Tibial artery (tissue), 4 donors: ENCODE results near the gene CTNNA3.

Experiments
- DNase-seq, 2 donors: peaks; one replicate each; pipeline ENCODE4 v3.0.0-alpha.2; 2019
- H3K27ac ChIP-seq, 2 donors: fragments of 200-600 bp; sonication (generic) in 1 of 2; 1 replicate in 1 of 2; 2 replicates in 1 of 2; pipeline ENCODE4 v1.5.1; 2018 to 2019; ENCODE audit warnings: mild to moderate bottlenecking in 1 of 2
- H3K27me3 ChIP-seq, 2 donors: fragments of 200-600 bp; sonication (generic) in 1 of 2; one replicate each; pipeline versions ENCODE4 v1.5.1 to v1.6.0; 2016 to 2019
- H3K36me3 ChIP-seq, 3 donors: fragments of 200-600 bp; sonication (generic) in 2 of 3; one replicate each; pipeline ENCODE4 v1.5.1; 2016 to 2019; ENCODE audit warnings: mild to moderate bottlenecking in 2 of 3
- H3K4me1 ChIP-seq, 4 donors: fragments of 200-600 bp; sonication (generic) in 2 of 4; 1 replicate in 3 of 4; 2 replicates in 1 of 4; pipeline ENCODE4 v1.5.1; 2016 to 2019
- H3K4me3 ChIP-seq, 2 donors: fragments of 200-600 bp; sonication (generic) in 1 of 2; 1 replicate in 1 of 2; 2 replicates in 1 of 2; pipeline ENCODE4 v1.5.1; 2018 to 2019; ENCODE audit warnings: mild to moderate bottlenecking in 2 of 2
- H3K9me3 ChIP-seq, 3 donors: fragments of 200-600 bp; sonication (generic) in 1 of 3; one replicate each; pipeline ENCODE4 v1.5.1; 2016 to 2019
- CTCF ChIP-seq, 2 experiments: fragments of 200-600 bp in 1 of 2; fragments of 450-650 bp in 1 of 2; IDR thresholded peaks; one replicate each; pipeline ENCODE4 v1.5.1; 2017 to 2019; ENCODE audit warnings: antibody characterized with exemption in 2 of 2, mild to moderate bottlenecking in 1 of 2, moderate library complexity in 1 of 2
- intact Hi-C: fragments of 100-400 bp; cut with DNase I; formaldehyde crosslinking; loops from one replicate; pipeline ENCODE4 v1.15.0; 2023; ENCODE audit warnings: low total_unique reads

The CTNNA3 gene

GRCh38 chr10:67115972-67116371, 580.0 kb downstream of the CTNNA3 start:
- no peak for TF ChIP-seq CTCF (IDR thresholded peaks at IDR 0.05)
- DNase-seq = no peak
- H3K4me1 ChIP-seq = peaks cover 0 to 4% (median 0%) of the 10 kb centered on the region in 4 donors
- no peaks in the 10 kb centered on the region for H3K36me3 ChIP-seq
- no peak overlapping the region for H3K4me3 ChIP-seq
- intact Hi-C loops = no loop called here
- H3K27ac ChIP-seq = no peak overlapping the region
- H3K27me3 ChIP-seq = no peaks in the 10 kb centered on the region
- no peaks in the 10 kb centered on the region for H3K9me3 ChIP-seq

- no peak for TF ChIP-seq CTCF (IDR thresholded peaks at IDR 0.05)
- H3K27ac ChIP-seq = no peak overlapping the region
- no peaks in the 10 kb centered on the region for H3K36me3 ChIP-seq
- H3K27me3 ChIP-seq = no peaks in the 10 kb centered on the region
- intact Hi-C loops = no loop called here
- no peak overlapping the region for H3K4me3 ChIP-seq
- no peak for DNase-seq
- H3K9me3 ChIP-seq = no peaks in the 10 kb centered on the region
- peaks cover 0 to 4% (median 0%) of the 10 kb centered on the region in 4 donors for H3K4me1 ChIP-seq
Measured at GRCh38 chr10:67114945-67115344, 581.0 kb downstream of the CTNNA3 start.

GRCh38 chr10:67112765-67113164, 583.2 kb downstream of the CTNNA3 start:
- no peak for DNase-seq
- no peak for TF ChIP-seq CTCF (IDR thresholded peaks at IDR 0.05)
- Histone ChIP-seq H3K36me3 (no peaks in the 10 kb centered on the region), H3K27me3 (no peaks in the 10 kb centered on the region), H3K27ac (no peak overlapping the region), H3K9me3 (no peaks in the 10 kb centered on the region), H3K4me1 (peaks cover 0 to 4% (median 0%) of the 10 kb centered on the region in 4 donors), H3K4me3 (no peak overlapping the region)
- intact Hi-C loops = no loop called here

- Histone ChIP-seq H3K27ac (no peak overlapping the region), H3K36me3 (no peaks in the 10 kb centered on the region), H3K4me3 (no peak overlapping the region), H3K4me1 (no peaks in the 10 kb centered on the region), H3K27me3 (no peaks in the 10 kb centered on the region), H3K9me3 (no peaks in the 10 kb centered on the region)
- no peak for TF ChIP-seq CTCF (IDR thresholded peaks at IDR 0.05)
- DNase-seq = no peak
- intact Hi-C loops = no loop called here
Measured at GRCh38 chr10:67110286-67110685, 585.7 kb downstream of the CTNNA3 start.

- H3K27ac ChIP-seq = no peak overlapping the region
- intact Hi-C loops = no loop called here
- no peak for TF ChIP-seq CTCF (IDR thresholded peaks at IDR 0.05)
- no peak overlapping the region for H3K4me3 ChIP-seq
- no peaks in the 10 kb centered on the region for H3K4me1 ChIP-seq
- DNase-seq = no peak
- H3K9me3 ChIP-seq = no peaks in the 10 kb centered on the region
- no peaks in the 10 kb centered on the region for H3K27me3 ChIP-seq
- no peaks in the 10 kb centered on the region for H3K36me3 ChIP-seq
Measured at GRCh38 chr10:67107670-67108069, 588.3 kb downstream of the CTNNA3 start.

- TF ChIP-seq CTCF (IDR thresholded peaks at IDR 0.05) = no peak
- Histone ChIP-seq H3K27me3 (no peaks in the 10 kb centered on the region), H3K4me1 (no peaks in the 10 kb centered on the region), H3K9me3 (no peaks in the 10 kb centered on the region), H3K27ac (no peak overlapping the region), H3K4me3 (no peak overlapping the region), H3K36me3 (no peaks in the 10 kb centered on the region)
- DNase-seq = no peak
- intact Hi-C loops = no loop called here
Measured at GRCh38 chr10:67100951-67101350, 595.0 kb downstream of the CTNNA3 start.
